Measurements from ENCODE around the gene CLASP1.
A peak's percentile ranks its signal among the peaks of the same experiment; 100 is the strongest.

Gene CLASP1

GRCh38 chr2:121550669-121551068 lies 98.6 kb downstream of the CLASP1 start:
- no peak overlapping the region for H3K4me3 ChIP-seq (ENCODE audit: low read depth, low read length)

- H3K4me3 ChIP-seq (ENCODE audit: low read depth, low read length), result no peak overlapping the region
Measured at GRCh38 chr2:121547646-121548045, 101.6 kb downstream of the CLASP1 start.

DNA sequence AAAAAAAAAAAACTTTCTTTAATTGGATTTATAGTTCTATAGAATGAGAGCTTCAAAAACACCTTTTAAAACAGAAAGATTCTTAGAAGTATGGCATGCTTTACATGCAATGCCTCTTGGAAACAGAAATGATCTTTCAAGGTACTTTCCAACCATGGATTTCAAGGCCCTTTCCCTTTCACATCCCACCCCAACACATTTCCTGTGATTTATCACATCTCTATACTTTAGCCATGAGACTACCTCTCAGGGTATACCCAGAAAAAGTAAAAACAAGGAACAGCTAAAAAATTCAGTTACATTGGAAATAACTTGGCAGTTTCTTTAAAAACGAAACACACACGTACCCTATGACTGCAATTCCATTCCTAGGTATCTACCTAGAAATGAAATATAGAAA lies 103.3 kb downstream of the CLASP1 start:
- no peak overlapping the region for H3K4me3 ChIP-seq (ENCODE audit: low read depth, low read length)

DNA sequence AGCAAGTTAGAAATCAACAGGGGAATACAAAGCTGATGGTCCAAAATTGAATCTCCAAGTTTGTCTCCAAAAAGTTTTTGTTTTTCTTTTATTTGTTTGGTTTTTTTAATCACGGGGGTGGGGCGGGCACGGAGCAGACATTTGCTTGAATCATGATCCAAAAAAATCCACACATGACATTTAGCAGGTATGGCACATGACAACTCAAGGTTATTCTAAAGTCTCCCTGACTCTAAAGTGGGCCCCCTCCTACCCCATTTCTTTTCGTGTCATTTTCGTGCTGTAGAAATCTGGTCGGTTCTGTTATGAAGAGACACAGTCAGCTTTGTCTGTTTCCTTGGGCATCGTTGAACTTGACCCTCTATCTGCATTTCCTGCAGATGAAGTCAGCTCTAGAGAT lies 104.0 kb downstream of the CLASP1 start:
- no peak overlapping the region for H3K4me3 ChIP-seq (ENCODE audit: low read depth, low read length)

DNA sequence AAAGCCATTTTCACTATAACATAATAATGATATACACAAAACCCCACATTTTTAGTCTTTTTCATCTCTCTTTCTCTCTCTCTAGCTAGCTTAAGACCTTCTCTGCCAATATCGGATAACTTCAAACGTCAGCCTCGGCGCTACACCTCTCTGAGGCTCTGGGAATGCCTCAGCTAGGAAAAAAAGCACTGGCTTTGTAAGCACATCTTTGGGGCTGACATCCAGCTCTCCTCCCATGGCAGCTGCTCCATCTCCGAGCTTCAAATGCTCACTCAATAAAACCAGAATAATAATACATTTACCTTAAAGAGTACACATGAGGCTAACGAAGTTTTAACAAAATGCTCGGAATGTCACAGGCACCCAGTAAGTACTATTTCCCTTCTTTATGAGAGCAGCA lies 107.8 kb downstream of the CLASP1 start:
- H3K4me3 ChIP-seq (ENCODE audit: low read depth, low read length), result no peak overlapping the region

- H3K4me3 ChIP-seq (ENCODE audit: low read depth, low read length), result no peak overlapping the region
Measured at GRCh38 chr2:121539750-121540469, 109.4 kb downstream of the CLASP1 start.

- no peak overlapping the region for H3K4me3 ChIP-seq (ENCODE audit: low read depth, low read length)
Measured at GRCh38 chr2:121536850-121537557, 112.3 kb downstream of the CLASP1 start.

DNA sequence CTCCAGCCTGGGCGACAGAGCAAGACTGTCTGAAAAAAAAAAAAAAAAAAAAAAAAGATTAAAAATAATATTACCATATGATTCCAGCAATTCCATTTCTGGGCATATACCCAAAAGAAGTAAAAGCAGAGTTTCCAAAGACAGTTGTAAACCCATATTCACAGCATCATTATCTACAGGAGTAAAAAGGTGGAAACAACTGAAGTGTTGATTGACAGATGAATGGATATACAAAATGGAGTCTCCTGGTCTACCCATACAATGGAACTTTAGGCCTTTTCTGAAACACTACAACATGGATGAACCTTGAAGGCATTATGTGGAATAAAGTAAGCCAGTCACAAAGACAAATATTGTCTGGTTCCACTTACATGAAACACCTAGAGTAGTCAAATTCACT lies 112.9 kb downstream of the CLASP1 start:
- no peak overlapping the region for H3K4me3 ChIP-seq (ENCODE audit: low read depth, low read length)

DNA sequence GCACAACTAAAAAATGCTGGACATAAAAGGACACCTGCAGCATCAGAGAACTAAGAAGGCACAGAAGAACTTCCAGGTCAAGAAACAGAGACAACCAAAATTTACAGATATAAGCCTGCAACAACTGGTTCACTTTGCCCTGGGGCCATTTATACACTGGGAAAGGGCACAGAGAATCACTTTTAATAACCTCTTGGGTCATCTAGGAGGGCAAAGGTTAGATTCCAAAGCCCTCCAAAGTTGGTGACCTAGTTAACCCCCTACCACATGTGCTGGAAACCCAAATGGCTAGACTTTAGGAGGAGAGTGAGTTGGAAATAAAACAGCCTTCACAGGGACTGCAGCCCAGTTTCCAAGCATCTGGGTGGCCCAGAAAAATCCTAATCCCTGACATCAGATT lies 115.3 kb downstream of the CLASP1 start:
- H3K4me3 ChIP-seq (ENCODE audit: low read depth, low read length), result no peak overlapping the region

- H3K4me3 ChIP-seq (ENCODE audit: low read depth, low read length), result no peak overlapping the region
Measured at GRCh38 chr2:121532894-121533293, 116.4 kb downstream of the CLASP1 start.

DNA sequence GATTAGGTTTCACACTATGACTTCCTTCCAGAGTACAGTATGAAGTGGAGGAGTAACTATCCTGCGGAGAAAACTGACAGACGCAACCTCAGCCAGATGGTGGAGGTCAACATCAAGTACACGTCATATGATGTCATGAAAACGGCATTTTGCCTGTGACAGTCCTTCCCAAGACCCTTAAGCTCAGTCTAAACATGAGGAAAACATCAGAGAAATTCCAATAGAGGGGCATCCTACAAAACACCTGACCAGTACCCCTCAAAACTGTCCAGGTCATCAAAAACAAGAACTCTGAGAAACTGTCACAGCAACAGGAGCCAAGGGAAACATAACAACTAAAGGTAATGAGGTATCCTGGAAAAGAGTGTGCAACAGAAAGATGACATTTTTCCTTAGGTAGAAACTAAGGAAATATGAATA lies 116.9 kb downstream of the CLASP1 start:
- H3K4me3 ChIP-seq (ENCODE audit: low read depth, low read length), result no peak overlapping the region

GRCh38 chr2:121530212-121530705 lies 119.0 kb downstream of the CLASP1 start:
- H3K4me3 ChIP-seq (ENCODE audit: low read depth, low read length), result peak overlapping the region; percentile 84

- peak overlapping the region; percentile 84 for H3K4me3 ChIP-seq (ENCODE audit: low read depth, low read length)
Measured at GRCh38 chr2:121529439-121530211, 119.6 kb downstream of the CLASP1 start.

GRCh38 chr2:121527009-121527682 lies 122.1 kb downstream of the CLASP1 start:
- no peak overlapping the region for H3K4me3 ChIP-seq (ENCODE audit: low read depth, low read length)

- no peak overlapping the region for H3K4me3 ChIP-seq (ENCODE audit: low read depth, low read length)
Measured at GRCh38 chr2:121524685-121525425, 124.4 kb downstream of the CLASP1 start.

DNA sequence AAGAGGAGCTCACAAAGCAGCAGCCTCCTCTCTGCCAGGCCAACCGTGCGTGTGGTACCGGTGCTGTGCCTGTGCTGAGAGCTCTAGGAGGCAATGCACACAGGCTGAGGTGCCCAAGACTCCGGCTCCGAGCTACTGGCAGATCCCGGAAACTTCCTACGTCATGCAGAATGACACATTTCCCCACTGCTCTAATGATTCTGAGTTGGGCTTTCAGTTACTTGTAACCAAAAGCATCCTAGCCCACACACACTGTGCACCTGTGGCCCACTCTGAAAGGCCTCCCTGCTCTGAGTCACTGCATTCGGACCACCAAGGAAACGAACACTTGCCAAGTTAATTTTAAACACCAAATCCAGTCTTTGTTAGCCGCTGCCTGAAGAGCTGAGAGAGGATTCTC lies 127.9 kb downstream of the CLASP1 start:
- H3K4me3 ChIP-seq (ENCODE audit: low read depth, low read length), result no peak overlapping the region

- H3K4me3 ChIP-seq (ENCODE audit: low read depth, low read length), result no peak overlapping the region
Measured at GRCh38 chr2:121520641-121520994, 128.6 kb downstream of the CLASP1 start.

DNA sequence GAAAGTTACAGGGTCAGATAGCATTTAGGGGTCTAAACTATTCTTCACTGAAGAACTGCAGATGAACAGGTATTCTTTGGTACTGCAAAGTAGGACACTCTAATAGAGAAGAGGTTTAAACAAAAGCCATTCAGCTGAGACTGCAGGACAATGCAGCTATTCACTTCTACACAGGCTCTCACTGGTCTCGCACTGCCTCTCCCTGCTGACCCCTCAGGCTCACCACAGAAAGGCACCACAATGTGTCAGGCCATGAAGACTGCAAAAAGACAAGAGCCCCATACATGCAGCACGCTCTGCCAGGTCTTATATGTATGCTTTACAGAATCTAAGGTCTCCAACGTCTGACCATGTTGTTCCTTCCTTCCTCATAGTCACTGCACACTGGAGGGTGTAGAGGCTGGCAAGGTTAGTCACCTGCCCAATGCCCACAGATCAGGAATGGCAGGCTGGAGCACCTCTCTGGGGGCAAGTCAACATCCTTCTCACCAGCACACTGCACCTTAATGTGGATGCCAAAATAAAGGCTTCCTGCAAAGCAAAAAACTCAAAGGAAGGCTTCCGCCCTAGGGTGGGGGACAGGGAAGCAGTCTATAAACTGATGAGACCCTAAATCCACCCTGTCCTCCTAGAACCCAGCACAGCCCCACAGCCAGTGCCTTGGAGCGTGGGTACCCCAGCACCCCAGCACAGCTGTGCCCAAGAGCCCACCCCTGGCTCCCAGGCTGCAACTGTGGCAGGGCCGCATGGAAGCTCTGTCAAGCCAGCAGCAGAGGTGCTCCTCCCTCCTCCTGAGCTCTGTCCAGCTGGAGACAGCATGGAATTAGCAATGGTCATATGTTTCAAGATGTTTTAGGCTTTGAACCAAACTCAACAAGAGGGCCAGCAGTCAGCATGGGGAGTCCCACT lies 129.3 kb downstream of the CLASP1 start:
- no peak overlapping the region for H3K4me3 ChIP-seq (ENCODE audit: low read depth, low read length)

DNA sequence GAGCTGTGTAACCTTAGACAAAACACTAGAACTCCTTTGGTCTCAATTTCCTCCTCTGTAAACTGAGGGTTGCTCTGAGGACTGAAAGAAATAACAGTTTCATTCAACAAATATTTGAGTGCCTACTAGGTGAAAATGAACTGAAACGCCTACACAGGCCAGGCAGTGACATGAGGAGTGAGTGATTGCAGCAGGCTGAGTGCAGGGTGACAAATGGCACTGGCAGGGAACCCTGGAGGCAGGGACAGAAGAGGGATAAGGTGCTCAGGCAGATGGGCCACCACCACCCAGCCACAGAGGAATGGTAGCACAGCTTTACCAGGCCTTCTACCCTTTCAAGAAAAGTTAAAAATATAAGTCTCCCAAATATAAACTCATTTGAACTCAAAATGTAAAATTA lies 130.1 kb downstream of the CLASP1 start:
- H3K4me3 ChIP-seq (ENCODE audit: low read depth, low read length), result no peak overlapping the region
